Myocyte (in vitro differentiated cells): Measurements from ENCODE around the gene LRRC1. TPM values are rescaled to one million over a fixed set of nuclear protein-coding genes. Genes with fewer than 3 reads are reported as not detected.

ENCODE experiments used
- DNase-seq: peaks from one replicate; pipeline ENCODE4 v3.0.0-alpha.2; 2012; ENCODE audit warnings: low read depth
- total RNA-seq: library from RNA; depleted of rRNA; stranded (reverse); fragments of >200 nt; gene quantifications from 2 replicates; pipeline ENCODE4 v1.2.3, GENCODE V29; 2014

Gene LRRC1
- total RNA-seq, 1 donor from 2014 or later = 13.9 TPM

- DNase-seq = no peak
These were observed 19.0 kb downstream of the LRRC1 start for GRCh38 chr6:53813801-53814200.

GRCh38 chr6:53814353-53814752, 19.5 kb downstream of the LRRC1 start:
- DNase-seq = no peak

GRCh38 chr6:53815381-53816119, 20.7 kb downstream of the LRRC1 start:
- DNase-seq = peak; percentile 13

- no peak for DNase-seq
These were observed 24.2 kb downstream of the LRRC1 start for GRCh38 chr6:53818858-53819609.

- no peak for DNase-seq
These were observed 27.8 kb downstream of the LRRC1 start for GRCh38 chr6:53822401-53823125.

- no peak for DNase-seq
These were observed 29.9 kb downstream of the LRRC1 start for GRCh38 chr6:53824714-53825113.

- DNase-seq = no peak
These were observed 30.9 kb downstream of the LRRC1 start for GRCh38 chr6:53825532-53826321.

GRCh38 chr6:53827531-53827930, 32.7 kb downstream of the LRRC1 start:
- no peak for DNase-seq

- no peak for DNase-seq
These were observed 33.4 kb downstream of the LRRC1 start for GRCh38 chr6:53828215-53828614.

- DNase-seq = no peak
These were observed 34.3 kb downstream of the LRRC1 start for GRCh38 chr6:53828966-53829697.

GRCh38 chr6:53829698-53830221, 35.0 kb downstream of the LRRC1 start:
- DNase-seq = no peak

GRCh38 chr6:53830366-53830765, 35.6 kb downstream of the LRRC1 start:
- no peak for DNase-seq

- no peak for DNase-seq
These were observed 36.5 kb downstream of the LRRC1 start for GRCh38 chr6:53831081-53831869.

GRCh38 chr6:53831936-53832660, 37.3 kb downstream of the LRRC1 start:
- no peak for DNase-seq

GRCh38 chr6:53833155-53833554, 38.4 kb downstream of the LRRC1 start:
- DNase-seq = no peak

- DNase-seq = no peak
These were observed 39.3 kb downstream of the LRRC1 start for GRCh38 chr6:53834132-53834531.

- peak; percentile 24 for DNase-seq
These were observed 43.3 kb downstream of the LRRC1 start for GRCh38 chr6:53837865-53838769.

GRCh38 chr6:53840027-53840426, 45.2 kb downstream of the LRRC1 start:
- no peak for DNase-seq
